H1 (cell line): ENCODE results near the gene TTK. TPM values are rescaled to one million over a fixed set of nuclear protein-coding genes. Genes with fewer than 3 reads are reported as not detected.
"Not testable (repeated sequence)": the region's sequence is repeated elsewhere in the genome, so short reads cannot be mapped to it uniquely, and the experiment has no call there.

Experiments used
- CTCF ChIA-PET: fragments of 300-600 bp; sonication (Branson Sonifier 250); formaldehyde crosslinking; loops from one replicate; lab custom pipeline; 2021; ENCODE audit not compliant: partially characterized antibody; lab: Charles Lee
- POLR2A ChIA-PET: fragments of 300-600 bp; sonication (Branson Sonifier 250); formaldehyde crosslinking; loops from one replicate; lab custom pipeline; 2021; ENCODE audit warnings: inconsistent platforms; ENCODE audit not compliant: partially characterized antibody; lab: Charles Lee
- DNase-seq, 2 experiments: peaks; one replicate each; pipeline versions ENCODE4 v3.0.0 to v3.0.0-alpha.2; 2010 to 2022; ENCODE audit warnings: low spot score in 2 of 2, low read depth in 1 of 2, mixed read lengths in 1 of 2
- FAIRE-seq: peaks from 2 replicates; lab custom pipeline; 2011; peaks lifted over from hg19 to GRCh38; lab: Jason Lieb, UNC
- H2AFZ ChIP-seq: 2 replicates; pipeline ENCODE4 v1.8.1; 2012; ENCODE audit warnings: low read length, inconsistent platforms
- H2AK5ac ChIP-seq: 2 replicates; pipeline ENCODE4 v1.6.1; 2013; ENCODE audit warnings: low read depth, low read length
- H2BK120ac ChIP-seq: replicated peaks from 2 replicates; pipeline ENCODE3; 2013; ENCODE audit warnings: low read depth, low read length, inconsistent platforms
- H2BK12ac ChIP-seq: 2 replicates; pipeline ENCODE4 v1.6.1; 2013; ENCODE audit warnings: low read depth, low read length
- H2BK15ac ChIP-seq: 2 replicates; pipeline ENCODE4 v1.6.1; 2013; ENCODE audit warnings: low read length
- H2BK20ac ChIP-seq: 2 replicates; pipeline ENCODE4 v1.6.1; 2013; ENCODE audit warnings: low read length
- H2BK5ac ChIP-seq: 2 replicates; pipeline ENCODE4 v1.6.1; 2013; ENCODE audit warnings: low read depth, low read length
- H3K14ac ChIP-seq: 2 replicates; pipeline ENCODE4 v1.6.1; 2013; ENCODE audit warnings: inconsistent platforms; ENCODE audit not compliant: insufficient read length
- H3K18ac ChIP-seq: 2 replicates; pipeline ENCODE4 v1.6.1; 2013; ENCODE audit warnings: low read length; ENCODE audit errors: extremely low read depth
- H3K23ac ChIP-seq: 2 replicates; pipeline ENCODE4 v1.6.1; 2013; ENCODE audit warnings: inconsistent platforms; ENCODE audit not compliant: insufficient read length
- H3K23me2 ChIP-seq: 2 replicates; pipeline ENCODE4 v1.6.1; 2013; ENCODE audit warnings: low read depth, low read length
- H3K27ac ChIP-seq: 2 replicates; pipeline ENCODE4 v1.6.1; 2011; ENCODE audit warnings: low read depth, low read length, inconsistent platforms
- H3K27me3 ChIP-seq, 4 experiments: replicated peaks in 1 of 4; 1 replicate in 1 of 4; 2 replicates in 3 of 4; pipeline versions ENCODE4 v1.6.1 to v1.8.1; 2011 to 2013; ENCODE audit warnings: low read length in 3 of 4, mild to moderate bottlenecking in 3 of 4, inconsistent platforms in 2 of 4, mixed read lengths in 2 of 4, moderate library complexity in 1 of 4; ENCODE audit not compliant: control insufficient read depth in 3 of 4, insufficient read depth in 3 of 4; ENCODE audit errors: extremely low read depth in 1 of 4
- H3K36me3 ChIP-seq, 4 experiments: 2 replicates each; pipeline versions ENCODE4 v1.6.1 to v1.8.1; 2011 to 2013; ENCODE audit warnings: mild to moderate bottlenecking in 4 of 4, low read length in 3 of 4, moderate library complexity in 2 of 4, control low read depth in 1 of 4, inconsistent platforms in 1 of 4; ENCODE audit not compliant: insufficient read depth in 4 of 4, control insufficient read depth in 2 of 4
- H3K4ac ChIP-seq: replicated peaks from 2 replicates; pipeline ENCODE3; 2013; ENCODE audit warnings: low read length, low read depth, mixed read lengths, inconsistent platforms; ENCODE audit not compliant: insufficient read length
- H3K4me1 ChIP-seq, 4 experiments: replicated peaks in 1 of 4; 1 replicate in 1 of 4; 2 replicates in 3 of 4; pipeline versions ENCODE4 v1.6.1 to v1.8.1; 2011 to 2013; ENCODE audit warnings: low read length in 3 of 4, inconsistent platforms in 2 of 4, mixed read lengths in 1 of 4; ENCODE audit not compliant: insufficient read depth in 4 of 4, control insufficient read depth in 3 of 4
- H3K4me2 ChIP-seq, 2 experiments: 2 replicates each; pipeline versions ENCODE4 v1.6.1 to v1.8.1; 2011 to 2013; ENCODE audit warnings: low read depth in 2 of 2, low read length in 2 of 2, control low read depth in 1 of 2, inconsistent platforms in 1 of 2, mild to moderate bottlenecking in 1 of 2; ENCODE audit not compliant: insufficient read depth in 1 of 2
- H3K4me3 ChIP-seq, 4 experiments: fragments of 200-600, 300-600 bp in 1 of 4; sonication (generic), shearing (Covaris generic), sonication (Bioruptor Twin) in 1 of 4; 2 replicates each; pipeline versions ENCODE4 v1.5.1 to v1.8.1; 2011 to 2016; ENCODE audit warnings: low read length in 4 of 4, low read depth in 3 of 4, control low read depth in 2 of 4, inconsistent platforms in 2 of 4, mild to moderate bottlenecking in 2 of 4, mixed read lengths in 1 of 4, moderate library complexity in 1 of 4; ENCODE audit not compliant: insufficient read depth in 2 of 4; ENCODE audit errors: extremely low read depth in 1 of 4
- H3K56ac ChIP-seq: replicated peaks from 2 replicates; pipeline ENCODE3; 2013; ENCODE audit warnings: low read depth, mild to moderate bottlenecking, mixed read lengths, low read length, inconsistent platforms; ENCODE audit not compliant: insufficient read length
- H3K79me1 ChIP-seq: 2 replicates; pipeline ENCODE4 v1.6.1; 2013; ENCODE audit warnings: low read depth, low read length, control low read depth
- H3K79me2 ChIP-seq, 2 experiments: 2 replicates each; pipeline versions ENCODE4 v1.6.1 to v1.8.1; 2012 to 2013; ENCODE audit warnings: low read length in 2 of 2, mild to moderate bottlenecking in 2 of 2, inconsistent platforms in 1 of 2; ENCODE audit not compliant: insufficient read depth in 2 of 2, control insufficient read depth in 1 of 2
- H3K9ac ChIP-seq, 4 experiments: replicated peaks in 1 of 4; 1 replicate in 1 of 4; 2 replicates in 3 of 4; pipeline versions ENCODE4 v1.6.1 to v1.8.1; 2011 to 2013; ENCODE audit warnings: low read depth in 3 of 4, low read length in 3 of 4, control low read depth in 2 of 4, mild to moderate bottlenecking in 2 of 4, moderate library complexity in 2 of 4, inconsistent platforms in 1 of 4; ENCODE audit errors: extremely low read depth in 1 of 4
- H3K9me3 ChIP-seq, 2 experiments: 2 replicates each; pipeline versions ENCODE4 v1.6.1 to v1.8.1; 2012 to 2013; ENCODE audit warnings: mild to moderate bottlenecking in 2 of 2, moderate library complexity in 2 of 2, control low read depth in 1 of 2, inconsistent platforms in 1 of 2, low read depth in 1 of 2, low read length in 1 of 2, mixed read lengths in 1 of 2; ENCODE audit not compliant: insufficient read depth in 2 of 2
- H4K20me1 ChIP-seq, 2 experiments: replicated peaks in 1 of 2; 2 replicates each; pipeline versions ENCODE3 to v1.8.1; 2011 to 2013; ENCODE audit warnings: inconsistent platforms in 2 of 2, low read length in 2 of 2, mild to moderate bottlenecking in 1 of 2; ENCODE audit not compliant: insufficient read depth in 2 of 2, control insufficient read depth in 1 of 2
- H4K5ac ChIP-seq: 2 replicates; pipeline ENCODE4 v1.6.1; 2013; ENCODE audit warnings: low read length, low read depth, mixed read lengths, inconsistent platforms; ENCODE audit not compliant: insufficient read length
- H4K8ac ChIP-seq: 2 replicates; pipeline ENCODE4 v1.8.0; 2013; ENCODE audit warnings: mild to moderate bottlenecking, moderate library complexity, low read length, inconsistent platforms; ENCODE audit not compliant: insufficient read depth; ENCODE audit errors: extremely low read depth
- H4K91ac ChIP-seq: replicated peaks from 2 replicates; pipeline ENCODE3; 2013; ENCODE audit warnings: low read length, mixed read lengths, inconsistent platforms; ENCODE audit not compliant: insufficient read length
- WGBS, 2 experiments: shearing (Covaris generic) in 1 of 2; methylation state at CpG; one replicate each; pipeline versions ENCODE4 v1.1.6 to v1.1.7; 2013 to 2015; ENCODE audit warnings: low lambda C conversion rate in 2 of 2, mixed read lengths in 2 of 2, inconsistent platforms in 1 of 2, low coverage in 1 of 2, missing lambda C conversion rate in 1 of 2; ENCODE audit not compliant: insufficient replicate concordance in 2 of 2, insufficient coverage in 1 of 2, insufficient read length in 1 of 2; ENCODE audit errors: extremely low coverage in 1 of 2, missing lambda C conversion rate in 1 of 2; 5-methylcytosine and 5-hydroxymethylcytosine counted together
- polyA plus RNA-seq, 7 experiments: library from polyadenylated mRNA; depleted of rRNA in 3 of 7; stranded (reverse) in 5 of 7; unstranded in 2 of 7; fragments of >200 nt in 5 of 7; fragments of 200-250 nt in 2 of 7; gene quantifications; 1 replicate in 5 of 7; 2 replicates in 1 of 7; 4 replicates in 1 of 7; pipeline versions ENCODE4 v1.2.1 to v1.2.3, GENCODE V29; 2011 to 2013; ENCODE audit warnings: missing spikeins in 2 of 7, mixed read lengths in 2 of 7
- total RNA-seq: library from RNA; stranded (reverse); fragmentation: NEBNext Ultra II Directional; extraction: Animal tissue kit (Norgen Biotek cat#: 25700); gene quantifications from 2 replicates; pipeline ENCODE4 v1.2.1, GENCODE V29; 2021

TTK gene
- total and polyA plus RNA-seq, 2 of the 8 experiments (the other 6 are each of a cell fraction or from before 2014, with no cell fraction given), result 11.9 to 63.2 TPM

DNA sequence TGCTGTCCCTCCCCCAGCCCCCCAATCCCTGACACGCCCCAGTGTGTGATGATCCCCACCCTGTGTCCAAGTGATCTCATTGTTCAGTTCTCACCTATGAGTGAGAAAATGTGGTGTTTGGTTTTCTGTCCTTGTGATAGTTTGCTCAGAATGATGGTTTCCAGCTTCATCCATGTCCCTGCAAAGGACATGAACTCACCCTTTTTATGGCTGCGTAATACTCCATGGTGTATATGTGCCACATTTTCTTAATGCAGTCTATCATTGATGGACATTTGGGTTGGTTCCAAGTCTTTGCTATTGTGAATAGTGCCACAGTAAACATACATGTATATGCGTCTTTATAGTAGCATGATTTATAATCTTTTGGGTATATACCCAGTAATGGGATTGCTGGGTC lies 43.8 kb downstream of the TTK start:
- H3K79me2 ChIP-seq, H3K23ac ChIP-seq, H3K18ac ChIP-seq, H3K4me3 ChIP-seq, H4K91ac ChIP-seq, POLR2A ChIA-PET, H3K79me1 ChIP-seq, H3K4me2 ChIP-seq, H2BK120ac ChIP-seq, H4K20me1 ChIP-seq, H3K4me1 ChIP-seq, H3K27ac ChIP-seq, H3K27me3 ChIP-seq, H4K8ac ChIP-seq, DNase-seq, H2BK5ac ChIP-seq, H4K5ac ChIP-seq, H2AFZ ChIP-seq, FAIRE-seq, H3K9ac ChIP-seq, H3K4ac ChIP-seq, H3K23me2 ChIP-seq, H3K9me3 ChIP-seq, H2AK5ac ChIP-seq, H3K56ac ChIP-seq, H2BK15ac ChIP-seq, H2BK12ac ChIP-seq, H3K36me3 ChIP-seq, H3K14ac ChIP-seq, H2BK20ac ChIP-seq: not testable (repeated sequence)
- 83% methylated on average over 3 of the region's 3 CpGs; no CpG with 5 or more reads in 1 of the 2 experiments for WGBS, 2 experiments
- CTCF ChIA-PET, result interaction anchor here (0.8 kb wide), 1 partner anchor 7 kb away, joined by 3 read pairs; no protein-coding TSS in a partner anchor
